Measurements from ENCODE around the gene ARL15. TPM values are rescaled to one million over a fixed set of nuclear protein-coding genes. Genes with fewer than 3 reads are reported as not detected.

Gene ARL15
- total RNA-seq, 1 donor: 29.1 TPM

GRCh38 chr5:54288568-54289217 is 21.7 kb downstream of the ARL15 start:
- DNase-seq (ENCODE audit: low read depth in 2 of 3, low spot score in 2 of 3): no peak

GRCh38 chr5:54285686-54286085 is 24.7 kb downstream of the ARL15 start:
- no peak for DNase-seq (ENCODE audit: low read depth in 2 of 3, low spot score in 2 of 3)

GRCh38 chr5:54284586-54284985 is 25.8 kb downstream of the ARL15 start:
- no peak for DNase-seq (ENCODE audit: low read depth in 2 of 3, low spot score in 2 of 3)

- DNase-seq (ENCODE audit: low read depth in 2 of 3, low spot score in 2 of 3): no peak
Observed at GRCh38 chr5:54282876-54283275, 27.5 kb downstream of the ARL15 start.

- DNase-seq (ENCODE audit: low read depth in 2 of 3, low spot score in 2 of 3): no peak
Observed at GRCh38 chr5:54281960-54282692, 28.2 kb downstream of the ARL15 start.

GRCh38 chr5:54279960-54280359 is 30.4 kb downstream of the ARL15 start:
- DNase-seq (ENCODE audit: low read depth in 2 of 3, low spot score in 2 of 3): no peak

GRCh38 chr5:54278979-54279717 is 31.2 kb downstream of the ARL15 start:
- no peak for DNase-seq (ENCODE audit: low read depth in 2 of 3, low spot score in 2 of 3)

- no peak for DNase-seq (ENCODE audit: low read depth in 2 of 3, low spot score in 2 of 3)
Observed at GRCh38 chr5:54278036-54278830, 32.1 kb downstream of the ARL15 start.

GRCh38 chr5:54276048-54276447 is 34.3 kb downstream of the ARL15 start:
- no peak for DNase-seq (ENCODE audit: low read depth in 2 of 3, low spot score in 2 of 3)

- no peak for DNase-seq (ENCODE audit: low read depth in 2 of 3, low spot score in 2 of 3)
Observed at GRCh38 chr5:54275361-54275760, 35.0 kb downstream of the ARL15 start.

- no peak for DNase-seq (ENCODE audit: low read depth in 2 of 3, low spot score in 2 of 3)
Observed at GRCh38 chr5:54274944-54275343, 35.4 kb downstream of the ARL15 start.

- no peak for DNase-seq (ENCODE audit: low read depth in 2 of 3, low spot score in 2 of 3)
Observed at GRCh38 chr5:54273715-54274114, 36.7 kb downstream of the ARL15 start.

- no peak for DNase-seq (ENCODE audit: low read depth in 2 of 3, low spot score in 2 of 3)
Observed at GRCh38 chr5:54272746-54273145, 37.6 kb downstream of the ARL15 start.

GRCh38 chr5:54270326-54270725 is 40.0 kb downstream of the ARL15 start:
- no peak for DNase-seq (ENCODE audit: low read depth in 2 of 3, low spot score in 2 of 3)

GRCh38 chr5:54264574-54264973 is 45.8 kb downstream of the ARL15 start:
- no peak for DNase-seq (ENCODE audit: low read depth in 2 of 3, low spot score in 2 of 3)

- no peak for DNase-seq (ENCODE audit: low read depth in 2 of 3, low spot score in 2 of 3)
Observed at GRCh38 chr5:54263447-54263846, 46.9 kb downstream of the ARL15 start.

- no peak for DNase-seq (ENCODE audit: low read depth in 2 of 3, low spot score in 2 of 3)
Observed at GRCh38 chr5:54261596-54261995, 48.8 kb downstream of the ARL15 start.

GRCh38 chr5:54259981-54260380 is 50.4 kb downstream of the ARL15 start:
- no peak for DNase-seq (ENCODE audit: low read depth in 2 of 3, low spot score in 2 of 3)

GRCh38 chr5:54259090-54259489 is 51.3 kb downstream of the ARL15 start:
- DNase-seq (ENCODE audit: low read depth in 2 of 3, low spot score in 2 of 3): no peak

- DNase-seq (ENCODE audit: low read depth in 2 of 3, low spot score in 2 of 3): no peak
Observed at GRCh38 chr5:54257366-54258118, 52.8 kb downstream of the ARL15 start.

All from hematopoietic multipotent progenitor cell (in vitro differentiated cells).